Keratinocyte (primary cell): ENCODE results near the gene PTER. TPM values are rescaled to one million over a fixed set of nuclear protein-coding genes. Genes with fewer than 3 reads are reported as not detected.

Experiments
- DNase-seq: peaks from one replicate; pipeline ENCODE4 v3.0.0-alpha.2; 2011; ENCODE audit warnings: low read depth, missing footprints, low spot score
- FAIRE-seq: peaks from 2 replicates; lab custom pipeline; 2011; peaks lifted over from hg19 to GRCh38; lab: Jason Lieb, UNC
- H2AFZ ChIP-seq: 2 replicates; pipeline ENCODE4 v1.6.0; 2012; ENCODE audit warnings: low read length, control low read depth, inconsistent platforms; ENCODE audit not compliant: control insufficient read depth
- H3K27ac ChIP-seq: 2 replicates; pipeline ENCODE4 v1.5.1; 2011; ENCODE audit warnings: low read length; ENCODE audit not compliant: control insufficient read depth, insufficient read depth
- H3K27me3 ChIP-seq: 3 replicates; pipeline ENCODE4 v1.6.0; 2011; ENCODE audit warnings: low read length; ENCODE audit not compliant: control insufficient read depth, insufficient read depth; ENCODE audit errors: extremely low read depth
- H3K36me3 ChIP-seq, 2 experiments: 2 replicates in 1 of 2; 3 replicates in 1 of 2; pipeline ENCODE4 v1.5.1; 2011; ENCODE audit warnings: low read length in 2 of 2, mild to moderate bottlenecking in 1 of 2; ENCODE audit not compliant: control insufficient read depth in 2 of 2, insufficient read depth in 2 of 2; ENCODE audit errors: extremely low read depth in 1 of 2
- H3K4me1 ChIP-seq: 3 replicates; pipeline ENCODE4 v1.5.1; 2011; ENCODE audit warnings: low read length; ENCODE audit not compliant: control insufficient read depth, insufficient read depth; ENCODE audit errors: extremely low read depth
- H3K4me2 ChIP-seq: 3 replicates; pipeline ENCODE4 v1.6.0; 2011; ENCODE audit warnings: low read depth, low read length; ENCODE audit not compliant: control insufficient read depth, insufficient read depth; ENCODE audit errors: extremely low read depth
- H3K4me3 ChIP-seq, 3 experiments: fragments of 200-600 bp in 1 of 3; sonication (generic) in 1 of 3; 2 replicates in 2 of 3; 3 replicates in 1 of 3; pipeline ENCODE4 v1.5.1; 2011 to 2016; ENCODE audit warnings: low read length in 3 of 3, mild to moderate bottlenecking in 3 of 3, control low read depth in 2 of 3, inconsistent platforms in 1 of 3, low read depth in 1 of 3, mixed read lengths in 1 of 3, mixed run types in 1 of 3, moderate library complexity in 1 of 3; ENCODE audit not compliant: control insufficient read depth in 2 of 3, insufficient read depth in 2 of 3; ENCODE audit errors: extremely low read depth in 1 of 3
- H3K79me2 ChIP-seq: 2 replicates; pipeline ENCODE4 v1.6.0; 2012; ENCODE audit warnings: low read length; ENCODE audit not compliant: control insufficient read depth, insufficient read depth
- H3K9ac ChIP-seq: 3 replicates; pipeline ENCODE4 v1.6.0; 2011; ENCODE audit warnings: low read length; ENCODE audit not compliant: control insufficient read depth, insufficient read depth; ENCODE audit errors: extremely low read depth
- H3K9me1 ChIP-seq: 3 replicates; pipeline ENCODE4 v1.6.0; 2011; ENCODE audit warnings: low read length; ENCODE audit not compliant: control insufficient read depth, insufficient read depth; ENCODE audit errors: extremely low read depth
- H3K9me3 ChIP-seq: 2 replicates; pipeline ENCODE4 v1.5.1; 2012; ENCODE audit warnings: low read depth, low read length; ENCODE audit not compliant: control insufficient read depth
- H4K20me1 ChIP-seq: 3 replicates; pipeline ENCODE4 v1.6.0; 2011; ENCODE audit warnings: low read length; ENCODE audit not compliant: control insufficient read depth, insufficient read depth; ENCODE audit errors: extremely low read depth
- CTCF ChIP-seq, 3 experiments: IDR thresholded peaks in 1 of 3; conservative IDR thresholded peaks in 1 of 3; optimal IDR thresholded peaks in 1 of 3; 2 replicates in 2 of 3; 3 replicates in 1 of 3; pipeline versions ENCODE3 to v1.5.1; 2011; ENCODE audit warnings: low read length in 3 of 3, mild to moderate bottlenecking in 3 of 3, moderate library complexity in 2 of 3, control low read depth in 1 of 3, inconsistent platforms in 1 of 3; ENCODE audit not compliant: insufficient read depth in 2 of 3; ENCODE audit errors: extremely low read depth in 1 of 3
- EZH2 ChIP-seq: IDR thresholded peaks from one replicate; pipeline ENCODE4 v1.6.1; 2012; ENCODE audit warnings: inconsistent platforms, mild to moderate bottlenecking, low read length, moderate library complexity
- dilution Hi-C: fragments of 300-500 bp; cut with MboI; formaldehyde crosslinking; loops from one replicate; pipeline ENCODE4 v1.7.0; 2020; ENCODE audit warnings: low sequenced_read_pairs; ENCODE audit not compliant: extremely low pct_ligation_motif_present
- polyA plus RNA-seq, 5 experiments: library from polyadenylated mRNA; depleted of rRNA in 3 of 5; stranded (reverse) in 3 of 5; stranded (forward) in 1 of 5; unstranded in 1 of 5; fragments of >200 nt; gene quantifications; 1 replicate in 1 of 5; 2 replicates in 3 of 5; 3 replicates in 1 of 5; pipeline versions ENCODE4 v1.2.1 to v1.2.3, GENCODE V29; 2011 to 2012; ENCODE audit warnings: missing spikeins in 2 of 5, low read depth in 1 of 5, low replicate concordance in 1 of 5

Gene PTER
- polyA plus RNA-seq, 1 donor (not counting 4 experiments of a cell fraction or from before 2014, with no cell fraction given): 10.1 TPM

GRCh38 chr10:16442914-16443313 is 6.1 kb downstream of the PTER start:
- no peak overlapping the region for H3K4me2 ChIP-seq
- no peak overlapping the region for H3K27ac ChIP-seq
- TF ChIP-seq CTCF (optimal IDR thresholded peaks at IDR 0.05 in 1 of 3, IDR thresholded peaks at IDR 0.05 in 1 of 3, conservative IDR thresholded peaks at IDR 0.05 in 1 of 3; ENCODE audit: extremely low read depth in 1 of 3, insufficient read depth in 2 of 3, low read length in 3 of 3): no peak
- TF ChIP-seq EZH2: no peak
- peaks cover 0 to 5% of the 10 kb centered on the region in 2 experiments for H3K36me3 ChIP-seq
- no peak overlapping the region for H2AFZ ChIP-seq
- peaks cover 13% of the 10 kb centered on the region for H3K79me2 ChIP-seq
- peaks cover 33% of the 10 kb centered on the region for H3K4me1 ChIP-seq
- FAIRE-seq: no peak
- H3K9me1 ChIP-seq: no peaks in the 10 kb centered on the region
- H3K9ac ChIP-seq: no peak overlapping the region
- dilution Hi-C loops: no loop called here
- H3K9me3 ChIP-seq: no peaks in the 10 kb centered on the region
- H3K4me3 ChIP-seq: no peak overlapping the region
- no peak for DNase-seq
- no peaks in the 10 kb centered on the region for H4K20me1 ChIP-seq
- H3K27me3 ChIP-seq: no peaks in the 10 kb centered on the region

- no peaks in the 10 kb centered on the region for H3K9me1 ChIP-seq
- no peaks in the 10 kb centered on the region for H4K20me1 ChIP-seq
- no peak overlapping the region for H3K4me3 ChIP-seq
- no peaks in the 10 kb centered on the region for H3K9me3 ChIP-seq
- no peak overlapping the region for H2AFZ ChIP-seq
- H3K79me2 ChIP-seq: peaks cover 13% of the 10 kb centered on the region
- H3K27ac ChIP-seq: no peak overlapping the region
- H3K4me1 ChIP-seq: peaks cover 11% of the 10 kb centered on the region
- no peak overlapping the region for H3K9ac ChIP-seq
- dilution Hi-C loops: no loop called here
- H3K27me3 ChIP-seq: no peaks in the 10 kb centered on the region
- FAIRE-seq (no peak), DNase-seq (no peak)
- TF ChIP-seq EZH2 (no peak), CTCF (optimal IDR thresholded peaks at IDR 0.05 in 1 of 3, IDR thresholded peaks at IDR 0.05 in 1 of 3, conservative IDR thresholded peaks at IDR 0.05 in 1 of 3; ENCODE audit: extremely low read depth in 1 of 3, insufficient read depth in 2 of 3, low read length in 3 of 3) (no peak)
- no peak overlapping the region for H3K4me2 ChIP-seq
- H3K36me3 ChIP-seq: peaks cover 0 to 5% of the 10 kb centered on the region in 2 experiments
Measured at GRCh38 chr10:16445770-16446469, 9.1 kb downstream of the PTER start.
